PFSK-1 (cell line): ENCODE data around the gene HK1.

Experiments
- POLR2AphosphoS5 ChIP-seq: IDR thresholded peaks from 2 replicates; pipeline ENCODE4 v1.6.1; 2012; ENCODE audit warnings: low read depth, mild to moderate bottlenecking, control low read depth, low read length, moderate library complexity
- REST ChIP-seq, 2 experiments: IDR thresholded peaks; 2 replicates each; pipeline versions ENCODE4 v1.6.1 to v1.8.0; 2011 to 2012; ENCODE audit warnings: low read depth in 2 of 2, low read length in 2 of 2, control low read depth in 1 of 2, inconsistent platforms in 1 of 2, mild to moderate bottlenecking in 1 of 2, moderate library complexity in 1 of 2; ENCODE audit not compliant: insufficient read depth in 1 of 2
- TAF1 ChIP-seq: IDR thresholded peaks from 2 replicates; pipeline ENCODE4 v1.6.1; 2012; ENCODE audit warnings: low read length, control low read depth, borderline replicate concordance; ENCODE audit not compliant: insufficient read depth

- TF ChIP-seq REST (IDR thresholded peaks at IDR 0.05; ENCODE audit: insufficient read depth in 1 of 2, low read depth in 2 of 2, low read length in 2 of 2) (no peak), TAF1 (no peak), POLR2AphosphoS5 (no peak)
Measured at GRCh38 chr10:69337296-69338132, 59.2 kb downstream of the HK1 start.
